NB4 (cell line): ENCODE data around the gene PER2.

Experiments used
- DNase-seq: peaks from one replicate; pipeline ENCODE4 v3.0.0; 2010; ENCODE audit warnings: low read depth
- H3K4me3 ChIP-seq: one replicate; pipeline ENCODE4 v1.5.1; 2011; ENCODE audit warnings: mild to moderate bottlenecking, low read depth, low read length, moderate library complexity
- MAX ChIP-seq: IDR thresholded peaks from 2 replicates; pipeline ENCODE4 v1.6.1; 2011; ENCODE audit warnings: low read depth, low read length
- MYC ChIP-seq: IDR thresholded peaks from 2 replicates; pipeline ENCODE4 v1.6.1; 2011; ENCODE audit warnings: low read depth, low read length
- POLR2A ChIP-seq: IDR thresholded peaks from 2 replicates; pipeline ENCODE4 v1.6.1; 2011; ENCODE audit warnings: mild to moderate bottlenecking; ENCODE audit not compliant: insufficient read length; ENCODE audit errors: extremely low read depth
- TF ChIP-seq, protein P1 (sequence below): IDR thresholded peaks from one replicate; pipeline ENCODE4 v1.5.1; 2012; ENCODE audit warnings: low read depth, low read length

The PER2 gene

GRCh38 chr2:238282861-238283738, 5.3 kb downstream of the PER2 start:
- H3K4me3 ChIP-seq, result no peak overlapping the region
- DNase-seq, result peak; percentile 90
- TF ChIP-seq, protein P1, sequence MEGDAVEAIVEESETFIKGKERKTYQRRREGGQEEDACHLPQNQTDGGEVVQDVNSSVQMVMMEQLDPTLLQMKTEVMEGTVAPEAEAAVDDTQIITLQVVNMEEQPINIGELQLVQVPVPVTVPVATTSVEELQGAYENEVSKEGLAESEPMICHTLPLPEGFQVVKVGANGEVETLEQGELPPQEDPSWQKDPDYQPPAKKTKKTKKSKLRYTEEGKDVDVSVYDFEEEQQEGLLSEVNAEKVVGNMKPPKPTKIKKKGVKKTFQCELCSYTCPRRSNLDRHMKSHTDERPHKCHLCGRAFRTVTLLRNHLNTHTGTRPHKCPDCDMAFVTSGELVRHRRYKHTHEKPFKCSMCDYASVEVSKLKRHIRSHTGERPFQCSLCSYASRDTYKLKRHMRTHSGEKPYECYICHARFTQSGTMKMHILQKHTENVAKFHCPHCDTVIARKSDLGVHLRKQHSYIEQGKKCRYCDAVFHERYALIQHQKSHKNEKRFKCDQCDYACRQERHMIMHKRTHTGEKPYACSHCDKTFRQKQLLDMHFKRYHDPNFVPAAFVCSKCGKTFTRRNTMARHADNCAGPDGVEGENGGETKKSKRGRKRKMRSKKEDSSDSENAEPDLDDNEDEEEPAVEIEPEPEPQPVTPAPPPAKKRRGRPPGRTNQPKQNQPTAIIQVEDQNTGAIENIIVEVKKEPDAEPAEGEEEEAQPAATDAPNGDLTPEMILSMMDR, result no peak
- TF ChIP-seq MAX (no peak), POLR2A (no peak), MYC (no peak)

GRCh38 chr2:238281826-238282480, 6.5 kb downstream of the PER2 start:
- no peak overlapping the region for H3K4me3 ChIP-seq
- TF ChIP-seq MAX (no peak), POLR2A (no peak), MYC (no peak)
- TF ChIP-seq, protein P1, result no peak
- DNase-seq, result peak; percentile 25

GRCh38 chr2:238280083-238280825, 8.2 kb downstream of the PER2 start:
- no peak for TF ChIP-seq MYC
- TF ChIP-seq MAX, result no peak
- TF ChIP-seq POLR2A, result no peak
- TF ChIP-seq, protein P1, result no peak
- no peak for DNase-seq
- no peak overlapping the region for H3K4me3 ChIP-seq

DNA sequence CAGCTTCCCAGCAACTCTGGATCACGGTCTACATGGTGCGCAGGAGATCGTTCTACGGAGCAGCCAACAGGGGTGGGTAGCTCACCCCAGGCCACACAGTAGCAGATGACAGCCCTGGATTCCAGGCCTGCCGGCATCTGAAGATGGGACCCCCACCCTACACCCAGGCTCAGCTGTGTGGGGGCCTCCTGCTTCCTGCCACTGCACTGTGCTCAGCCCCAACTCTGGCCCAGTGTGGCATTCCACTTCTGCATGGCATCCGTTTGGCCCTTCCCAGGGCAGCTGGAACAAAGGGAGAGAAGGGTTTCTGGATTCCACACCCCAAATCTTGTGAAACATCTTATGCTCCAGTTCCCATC, 9.1 kb downstream of the PER2 start:
- TF ChIP-seq POLR2A, result no peak
- no peak for TF ChIP-seq MAX
- TF ChIP-seq, protein P1, result no peak
- no peak for TF ChIP-seq MYC
- no peak for DNase-seq
- no peak overlapping the region for H3K4me3 ChIP-seq

- TF ChIP-seq MYC (no peak), POLR2A (no peak), MAX (no peak)
- TF ChIP-seq, protein P1, result no peak
- H3K4me3 ChIP-seq, result no peak overlapping the region
- DNase-seq, result no peak
Observed at GRCh38 chr2:238278626-238279323, 9.6 kb downstream of the PER2 start.
